Measurements from ENCODE around the gene SZT2. TPM values are rescaled to one million over a fixed set of nuclear protein-coding genes. Genes with fewer than 3 reads are reported as not detected.

SZT2 gene
- total RNA-seq, 2 experiments from 2014 or later, result 33.7 to 79.8 TPM

- H3K79me2 ChIP-seq (ENCODE audit: insufficient read depth, low read depth, low read length), result no peaks in the 10 kb centered on the region
- no peaks in the 10 kb centered on the region for H4K20me1 ChIP-seq (ENCODE audit: insufficient read depth, low read length)
- intact Hi-C loops (cut with micrococcal nuclease; ENCODE audit: unreplicated experiment), result no loop called here
- ChIA-PET POLR2A (no interaction called here), CTCF (ENCODE audit: unreplicated experiment) (interaction anchor here (0.6 kb wide), 4 partner anchors 78 to 1053 kb away, joined by 3 to 8 read pairs (median 5); no protein-coding TSS in a partner anchor)
- no peak overlapping the region for H3K4me2 ChIP-seq (ENCODE audit: low read length)
- no peak for DNase-seq (ENCODE audit: low spot score)
- peaks cover 48% of the 10 kb centered on the region for H3K36me3 ChIP-seq (ENCODE audit: insufficient read depth, low read length)
- H3K9me3 ChIP-seq (ENCODE audit: low read length), result no peaks in the 10 kb centered on the region
- H3K27ac ChIP-seq (ENCODE audit: low read depth, low read length, poor library complexity, severe bottlenecking), result no peak overlapping the region
- no peak for TF ChIP-seq EZH2phosphoT487 (IDR thresholded peaks at IDR 0.05; ENCODE audit: borderline replicate concordance, low read depth, low read length)
- TF ChIP-seq, protein P1, sequence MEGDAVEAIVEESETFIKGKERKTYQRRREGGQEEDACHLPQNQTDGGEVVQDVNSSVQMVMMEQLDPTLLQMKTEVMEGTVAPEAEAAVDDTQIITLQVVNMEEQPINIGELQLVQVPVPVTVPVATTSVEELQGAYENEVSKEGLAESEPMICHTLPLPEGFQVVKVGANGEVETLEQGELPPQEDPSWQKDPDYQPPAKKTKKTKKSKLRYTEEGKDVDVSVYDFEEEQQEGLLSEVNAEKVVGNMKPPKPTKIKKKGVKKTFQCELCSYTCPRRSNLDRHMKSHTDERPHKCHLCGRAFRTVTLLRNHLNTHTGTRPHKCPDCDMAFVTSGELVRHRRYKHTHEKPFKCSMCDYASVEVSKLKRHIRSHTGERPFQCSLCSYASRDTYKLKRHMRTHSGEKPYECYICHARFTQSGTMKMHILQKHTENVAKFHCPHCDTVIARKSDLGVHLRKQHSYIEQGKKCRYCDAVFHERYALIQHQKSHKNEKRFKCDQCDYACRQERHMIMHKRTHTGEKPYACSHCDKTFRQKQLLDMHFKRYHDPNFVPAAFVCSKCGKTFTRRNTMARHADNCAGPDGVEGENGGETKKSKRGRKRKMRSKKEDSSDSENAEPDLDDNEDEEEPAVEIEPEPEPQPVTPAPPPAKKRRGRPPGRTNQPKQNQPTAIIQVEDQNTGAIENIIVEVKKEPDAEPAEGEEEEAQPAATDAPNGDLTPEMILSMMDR (conservative IDR thresholded peaks at IDR 0.05; ENCODE audit: low read length), result no peak
- H3K4me1 ChIP-seq (ENCODE audit: insufficient read depth, low read length, poor library complexity, severe bottlenecking), result no peaks in the 10 kb centered on the region
- no peak overlapping the region for H3K4me3 ChIP-seq (ENCODE audit: low read depth, low read length, poor library complexity, severe bottlenecking)
- no peak overlapping the region for H2AFZ ChIP-seq (ENCODE audit: low read length)
- BruUV-seq (replicated peaks), result no TSS peak
- H3K9me2 ChIP-seq (ENCODE audit: insufficient read depth, low read length), result no peaks in the 10 kb centered on the region
Observed at GRCh38 chr1:43381612-43382011, 8.1 kb upstream of the SZT2 start.

- Histone ChIP-seq H3K4me1 (ENCODE audit: insufficient read depth, low read length, poor library complexity, severe bottlenecking) (no peaks in the 10 kb centered on the region), H3K4me2 (ENCODE audit: low read length) (no peak overlapping the region), H3K27ac (ENCODE audit: low read depth, low read length, poor library complexity, severe bottlenecking) (no peak overlapping the region), H4K20me1 (ENCODE audit: insufficient read depth, low read length) (no peaks in the 10 kb centered on the region), H3K4me3 (ENCODE audit: low read depth, low read length, poor library complexity, severe bottlenecking) (no peak overlapping the region), H3K36me3 (ENCODE audit: insufficient read depth, low read length) (peaks cover 54% of the 10 kb centered on the region), H3K79me2 (ENCODE audit: insufficient read depth, low read depth, low read length) (no peaks in the 10 kb centered on the region), H3K9me2 (ENCODE audit: insufficient read depth, low read length) (no peaks in the 10 kb centered on the region), H2AFZ (ENCODE audit: low read length) (no peak overlapping the region), H3K9me3 (ENCODE audit: low read length) (no peaks in the 10 kb centered on the region)
- POLR2A ChIA-PET, result no interaction called here
- CTCF ChIA-PET (ENCODE audit: unreplicated experiment), result interaction anchor here (0.6 kb wide), 3 partner anchors 78 to 1054 kb away, joined by 3 to 8 read pairs (median 6); no protein-coding TSS in a partner anchor
- no TSS peak for BruUV-seq (replicated peaks)
- TF ChIP-seq, protein P1 (conservative IDR thresholded peaks at IDR 0.05; ENCODE audit: low read length), result no peak
- no peak for TF ChIP-seq EZH2phosphoT487 (IDR thresholded peaks at IDR 0.05; ENCODE audit: borderline replicate concordance, low read depth, low read length)
- no peak for DNase-seq (ENCODE audit: low spot score)
- intact Hi-C loops (cut with micrococcal nuclease; ENCODE audit: unreplicated experiment), result no loop called here
Observed at GRCh38 chr1:43382027-43382779, 7.5 kb upstream of the SZT2 start.

GRCh38 chr1:43383449-43383848, 6.2 kb upstream of the SZT2 start:
- DNase-seq (ENCODE audit: low spot score), result no peak
- POLR2A ChIA-PET, result no interaction called here
- Histone ChIP-seq H3K9me2 (ENCODE audit: insufficient read depth, low read length) (no peaks in the 10 kb centered on the region), H3K4me3 (ENCODE audit: low read depth, low read length, poor library complexity, severe bottlenecking) (no peak overlapping the region), H3K79me2 (ENCODE audit: insufficient read depth, low read depth, low read length) (peaks cover 4% of the 10 kb centered on the region), H3K9me3 (ENCODE audit: low read length) (no peaks in the 10 kb centered on the region), H3K4me2 (ENCODE audit: low read length) (no peak overlapping the region), H3K36me3 (ENCODE audit: insufficient read depth, low read length) (peaks cover 60% of the 10 kb centered on the region), H3K27ac (ENCODE audit: low read depth, low read length, poor library complexity, severe bottlenecking) (no peak overlapping the region), H3K4me1 (ENCODE audit: insufficient read depth, low read length, poor library complexity, severe bottlenecking) (peaks cover 10% of the 10 kb centered on the region), H2AFZ (ENCODE audit: low read length) (no peak overlapping the region), H4K20me1 (ENCODE audit: insufficient read depth, low read length) (no peaks in the 10 kb centered on the region)
- intact Hi-C loops (cut with micrococcal nuclease; ENCODE audit: unreplicated experiment), result no loop called here
- no peak for TF ChIP-seq EZH2phosphoT487 (IDR thresholded peaks at IDR 0.05; ENCODE audit: borderline replicate concordance, low read depth, low read length)
- TF ChIP-seq, protein P1 (conservative IDR thresholded peaks at IDR 0.05; ENCODE audit: low read length), result 0 out of 2 replicates have a peak, but pooled peaks have one; percentile 13
- CTCF ChIA-PET (ENCODE audit: unreplicated experiment), result no interaction called here
- BruUV-seq (replicated peaks), result no TSS peak

All from OCI-LY7 (cell line).